Activated CD4-positive, alpha-beta T cell treated with anti-CD3 and anti-CD28 coated beads for 4 hours (primary cell): ENCODE data around the gene EPHB1.

Experiments
- DNase-seq, 2 donors: peaks; one replicate each; pipeline ENCODE4 v3.0.0-alpha.2; 2020

The EPHB1 gene

GRCh38 chr3:135235541-135235940 is 440.5 kb downstream of the EPHB1 start:
- DNase-seq: no peak

- DNase-seq: no peak
These were observed 442.5 kb downstream of the EPHB1 start for GRCh38 chr3:135237371-135238143.

GRCh38 chr3:135238236-135238830 is 443.3 kb downstream of the EPHB1 start:
- no peak for DNase-seq

- DNase-seq: no peak
These were observed 444.0 kb downstream of the EPHB1 start for GRCh38 chr3:135238871-135239614.

GRCh38 chr3:135239615-135239884 is 444.5 kb downstream of the EPHB1 start:
- no peak for DNase-seq

GRCh38 chr3:135240426-135240825 is 445.4 kb downstream of the EPHB1 start:
- DNase-seq: no peak

- no peak for DNase-seq
These were observed 447.2 kb downstream of the EPHB1 start for GRCh38 chr3:135242285-135242684.

GRCh38 chr3:135243616-135244015 is 448.6 kb downstream of the EPHB1 start:
- no peak for DNase-seq

GRCh38 chr3:135246027-135246426 is 451.0 kb downstream of the EPHB1 start:
- DNase-seq: no peak

GRCh38 chr3:135248213-135248612 is 453.2 kb downstream of the EPHB1 start:
- no peak for DNase-seq

GRCh38 chr3:135249186-135249585 is 454.1 kb downstream of the EPHB1 start:
- DNase-seq: no peak

- DNase-seq: no peak
These were observed 463.9 kb downstream of the EPHB1 start for GRCh38 chr3:135258916-135259315.

GRCh38 chr3:135260025-135260424 is 465.0 kb downstream of the EPHB1 start:
- no peak for DNase-seq

GRCh38 chr3:135261214-135261775 is 466.2 kb downstream of the EPHB1 start:
- no peak for DNase-seq

- no peak for DNase-seq
These were observed 466.9 kb downstream of the EPHB1 start for GRCh38 chr3:135261916-135262315.

- no peak for DNase-seq
These were observed 467.4 kb downstream of the EPHB1 start for GRCh38 chr3:135262441-135262840.

- DNase-seq: no peak
These were observed 468.3 kb downstream of the EPHB1 start for GRCh38 chr3:135263331-135263730.

- DNase-seq: no peak
These were observed 472.4 kb downstream of the EPHB1 start for GRCh38 chr3:135267487-135267886.

- DNase-seq: no peak
These were observed 474.0 kb downstream of the EPHB1 start for GRCh38 chr3:135268941-135269532.

- DNase-seq: no peak
These were observed 476.3 kb downstream of the EPHB1 start for GRCh38 chr3:135271177-135272025.

- no peak for DNase-seq
These were observed 477.1 kb downstream of the EPHB1 start for GRCh38 chr3:135272026-135272669.

GRCh38 chr3:135292162-135292561 is 497.1 kb downstream of the EPHB1 start:
- DNase-seq: no peak
